A549 (cell line): Measurements from ENCODE around the gene KLHL22. TPM values are rescaled to one million over a fixed set of nuclear protein-coding genes. Genes with fewer than 3 reads are reported as not detected.
A peak's percentile ranks its signal among the peaks of the same experiment; 100 is the strongest.

Experiments used
- ATAC-seq, 2 experiments: fragments of 200-7000 bp in 1 of 2; fragments of >200 bp in 1 of 2; cut with Nextera tagmentation in 1 of 2; cut with Tn5 transposase in 1 of 2; 3 replicates each; pipeline versions ENCODE4 v1.8.0 to v1.9.1; 2018 to 2020; ENCODE audit warnings: mild to moderate bottlenecking in 1 of 2, moderate library complexity in 1 of 2
- CTCF ChIA-PET: fragments of 300-600 bp; sonication (Branson Sonifier 250); formaldehyde crosslinking; extraction: SDS; loops from one replicate; lab custom pipeline; 2021; ENCODE audit warnings: antibody characterized with exemption, inconsistent platforms; lab: Yijun Ruan, JAX
- POLR2A ChIA-PET: fragments of 350-600 bp; formaldehyde crosslinking; extraction: SDS; loops from one replicate; lab custom pipeline; 2021; ENCODE audit warnings: antibody characterized with exemption, inconsistent platforms; lab: Yijun Ruan, JAX
- DNase-seq, 2 experiments: peaks; one replicate each; pipeline versions ENCODE4 v3.0.0 to v3.0.0-alpha.2; 2011 to 2016; ENCODE audit warnings: low read depth in 1 of 2, low spot score in 1 of 2
- FAIRE-seq: peaks from 2 replicates; lab custom pipeline; 2011; peaks lifted over from hg19 to GRCh38; lab: Jason Lieb, UNC
- H3K27ac ChIP-seq, 2 experiments: fragments of >200 bp; sonication (Bioruptor Twin); formaldehyde crosslinking; 3 replicates each; pipeline ENCODE4 v1.5.1; 2016 to 2017
- H3K4me1 ChIP-seq: fragments of >200 bp; sonication (Bioruptor Twin); formaldehyde crosslinking; 3 replicates; pipeline ENCODE4 v1.6.1; 2016
- H3K4me2 ChIP-seq: fragments of >200 bp; sonication (Bioruptor Twin); formaldehyde crosslinking; 3 replicates; pipeline ENCODE4 v1.6.1; 2016
- H3K4me3 ChIP-seq: fragments of >200 bp; sonication (Bioruptor Twin); formaldehyde crosslinking; 3 replicates; pipeline ENCODE4 v1.5.1; 2016
- H3K9me3 ChIP-seq: fragments of >200 bp; sonication (Bioruptor Twin); formaldehyde crosslinking; 3 replicates; pipeline ENCODE4 v1.6.1; 2016
- CBX8 ChIP-seq: fragments of 200-600 bp; sonication (generic); IDR thresholded peaks from 2 replicates; pipeline ENCODE4 v1.6.1; 2016
- CHD2 ChIP-seq: fragments of 150-350 bp; IDR thresholded peaks from 2 replicates; pipeline ENCODE4 v1.6.1; 2014; ENCODE audit warnings: low read length; ENCODE audit not compliant: partially characterized antibody
- EHMT2 ChIP-seq: fragments of 200-600 bp; sonication (generic); IDR thresholded peaks from 2 replicates; pipeline ENCODE4 v1.6.1; 2016; ENCODE audit warnings: antibody characterized with exemption, low read depth, mild to moderate bottlenecking, moderate library complexity
- EP300 ChIP-seq, 2 experiments: fragments of >200 bp; sonication (Bioruptor Twin); formaldehyde crosslinking; IDR thresholded peaks; 2 replicates in 1 of 2; 3 replicates in 1 of 2; pipeline ENCODE4 v1.6.1; 2016 to 2017
- GATA3 ChIP-seq: IDR thresholded peaks from 2 replicates; pipeline ENCODE4 v1.6.1; 2012; ENCODE audit warnings: borderline replicate concordance
- JUN ChIP-seq, 2 experiments: fragments of >200 bp; sonication (Bioruptor Twin); formaldehyde crosslinking; IDR thresholded peaks; 2 replicates in 1 of 2; 3 replicates in 1 of 2; pipeline ENCODE4 v1.6.1; 2016 to 2017
- JUNB ChIP-seq: fragments of >200 bp; sonication (Bioruptor Twin); formaldehyde crosslinking; IDR thresholded peaks from 2 replicates; pipeline ENCODE4 v1.6.1; 2016
- KDM1A ChIP-seq: fragments of 200-600 bp; sonication (generic); IDR thresholded peaks from 2 replicates; pipeline ENCODE4 v1.6.1; 2016; ENCODE audit warnings: low read depth, mild to moderate bottlenecking
- MAFK ChIP-seq: fragments of 450-650 bp; IDR thresholded peaks from 2 replicates; pipeline ENCODE4 v1.6.1; 2014; ENCODE audit not compliant: partially characterized antibody
- NFE2L2 ChIP-seq: fragments of 150-350 bp; conservative IDR thresholded peaks from 2 replicates; pipeline ENCODE4 v1.6.1; 2014; ENCODE audit warnings: low read length
- NPAS2 ChIP-seq: fragments of 250-450 bp; sonication (Bioruptor Pico); IDR thresholded peaks from 2 replicates; pipeline ENCODE4 v1.8.0; 2022; ENCODE audit warnings: mild to moderate bottlenecking, moderate library complexity, borderline replicate concordance
- POLR2A ChIP-seq: IDR thresholded peaks from 2 replicates; pipeline ENCODE4 v1.6.1; 2012; ENCODE audit warnings: mild to moderate bottlenecking, low read length
- ZC3H11A ChIP-seq: fragments of 450-650 bp; IDR thresholded peaks from 2 replicates; pipeline ENCODE4 v1.6.1; 2014; ENCODE audit warnings: antibody characterized with exemption, mild to moderate bottlenecking
- ZFP36 ChIP-seq: fragments of 450-650 bp; IDR thresholded peaks from 2 replicates; pipeline ENCODE4 v1.6.1; 2014; ENCODE audit warnings: borderline replicate concordance; ENCODE audit not compliant: partially characterized antibody
- ZSCAN20 ChIP-seq: fragments of 250-450 bp; sonication (Bioruptor Pico); IDR thresholded peaks from 2 replicates; pipeline ENCODE4 v1.8.0; 2022; ENCODE audit warnings: mild to moderate bottlenecking, moderate library complexity
- WGBS: methylation state at CpG from one replicate; pipeline ENCODE4 v1.1.6; 2017; ENCODE audit errors: missing lambda C conversion rate; 5-methylcytosine and 5-hydroxymethylcytosine counted together
- polyA plus RNA-seq, 4 experiments: library from polyadenylated mRNA; depleted of rRNA in 3 of 4; stranded (reverse); fragments of >200 nt; fragmentation: RNase III in 1 of 4; extraction: RNeasy Plus Mini Kit Qiagen cat#74134 plus additional on column Dnase treatment in 1 of 4; gene quantifications; 2 replicates in 3 of 4; 3 replicates in 1 of 4; pipeline ENCODE4 v1.2.3, GENCODE V29; 2011 to 2017
- TF ChIP-seq, protein P1 (sequence below): IDR thresholded peaks from 2 replicates; pipeline ENCODE4 v1.6.1; 2012

Gene KLHL22
- polyA plus RNA-seq, 2 of the 4 experiments (the other 2 are of a cell fraction), result 11.7 TPM

GRCh38 chr22:20524004-20524481 lies 28.4 kb upstream of the KLHL22 start:
- peak in 1 of 2 experiments; percentile 41; a peak in 3 of 6 replicates for ATAC-seq

GRCh38 chr22:20523086-20523983 lies 27.7 kb upstream of the KLHL22 start:
- 52% methylated on average over 7 of the region's 7 CpGs for WGBS
- CTCF ChIA-PET, result interaction anchor here (1.0 to 2.3 kb wide), 4 partner anchors 9 to 41 kb away, joined by 3 to 9 read pairs (median 3); no protein-coding TSS in a partner anchor
- ATAC-seq, result peak in 1 of 2 experiments; percentile 28; a peak in 2 of 6 replicates
- TF ChIP-seq CBX8, result no peak
- TF ChIP-seq, protein P1, sequence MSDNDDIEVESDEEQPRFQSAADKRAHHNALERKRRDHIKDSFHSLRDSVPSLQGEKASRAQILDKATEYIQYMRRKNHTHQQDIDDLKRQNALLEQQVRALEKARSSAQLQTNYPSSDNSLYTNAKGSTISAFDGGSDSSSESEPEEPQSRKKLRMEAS, result no peak
- TF ChIP-seq EP300 (IDR thresholded peaks at IDR 0.05), result no peak
- TF ChIP-seq GATA3, result no peak
- TF ChIP-seq EHMT2, result no peak
- no peak for TF ChIP-seq NPAS2
- no peak for TF ChIP-seq ZSCAN20 (CRISPR knock-in tag)
- no peak for TF ChIP-seq NFE2L2
- no peak for TF ChIP-seq JUNB
- no peak for TF ChIP-seq KDM1A
- no peak for TF ChIP-seq POLR2A
- no peak for TF ChIP-seq MAFK
- TF ChIP-seq CHD2, result no peak
- Histone ChIP-seq H3K4me2 (peak overlapping the region; percentile 51), H3K9me3 (no peaks in the 10 kb centered on the region), H3K4me3 (no peak overlapping the region), H3K27ac (peak overlapping the region; percentile 57 to 78), H3K4me1 (peaks cover 62% of the 10 kb centered on the region)
- POLR2A ChIA-PET, result interaction anchor here (1.1 kb wide), 1 partner anchor 9 kb away, joined by 3 read pairs; no protein-coding TSS in a partner anchor
- no peak for FAIRE-seq
- no peak for DNase-seq

More at GRCh38 chr22:20524004-20524481, 28.4 kb upstream of the KLHL22 start:
- FAIRE-seq (no peak), DNase-seq (no peak)
- CTCF ChIA-PET, result interaction anchor here (1.2 to 2.3 kb wide), 3 partner anchors 10 to 40 kb away, joined by 3 to 9 read pairs (median 3); no protein-coding TSS in a partner anchor
- Histone ChIP-seq H3K9me3 (no peaks in the 10 kb centered on the region), H3K27ac (peak overlapping the region; percentile 58 to 78), H3K4me3 (no peak overlapping the region), H3K4me1 (peaks cover 67% of the 10 kb centered on the region), H3K4me2 (peak overlapping the region; percentile 51)
- WGBS, result 0% methylated on average over 1 of the region's 1 CpG
- POLR2A ChIA-PET, result no interaction called here
- TF ChIP-seq EHMT2, result no peak
- TF ChIP-seq, protein P1, result no peak
- TF ChIP-seq EP300 (IDR thresholded peaks at IDR 0.05), result no peak

GRCh38 chr22:20522134-20523004 lies 26.8 kb upstream of the KLHL22 start:
- ChIA-PET POLR2A (interaction anchor here (1.1 kb wide), 1 partner anchor 8 kb away, joined by 3 read pairs; no protein-coding TSS in a partner anchor), CTCF (interaction anchor here (1.0 kb wide), 1 partner anchor 42 kb away, joined by 3 read pairs; no protein-coding TSS in a partner anchor)
- no peaks in the 10 kb centered on the region for H3K9me3 ChIP-seq
- no peak for ATAC-seq
- WGBS, result 90% methylated on average over 11 of the region's 11 CpGs
- TF ChIP-seq ZC3H11A (no peak), ZFP36 (no peak), JUN (IDR thresholded peaks at IDR 0.05) (no peak)
- TF ChIP-seq, all 56 proteins: peak for 0
- no peak for DNase-seq
- Histone ChIP-seq H3K4me1 (peaks cover 59% of the 10 kb centered on the region), H3K4me3 (no peak overlapping the region), H3K27ac (peak overlapping the region; percentile 8 to 78; a peak in 2 of 6 replicates), H3K4me2 (peak overlapping the region; percentile 51; the same call in 1 of the 3 replicates)
- no peak for FAIRE-seq
